D721Med (cell line): ENCODE measurements around the gene SGMS2.
"Not testable (repeated sequence)": the region's sequence is repeated elsewhere in the genome, so short reads cannot be mapped to it uniquely, and the experiment has no call there.

Source experiments
- DNase-seq: peaks from one replicate; pipeline ENCODE4 v3.0.0; 2011; ENCODE audit warnings: low spot score; ENCODE audit not compliant: insufficient read length
- FAIRE-seq: peaks from 2 replicates; lab custom pipeline; 2011; peaks lifted over from hg19 to GRCh38; lab: Jason Lieb, UNC
- TF ChIP-seq, protein P1 (sequence below): IDR thresholded peaks from 2 replicates; pipeline ENCODE4 v1.5.1; 2012; ENCODE audit warnings: mild to moderate bottlenecking, control low read depth; ENCODE audit not compliant: insufficient read depth; ENCODE audit errors: missing control alignments

SGMS2 gene

DNA sequence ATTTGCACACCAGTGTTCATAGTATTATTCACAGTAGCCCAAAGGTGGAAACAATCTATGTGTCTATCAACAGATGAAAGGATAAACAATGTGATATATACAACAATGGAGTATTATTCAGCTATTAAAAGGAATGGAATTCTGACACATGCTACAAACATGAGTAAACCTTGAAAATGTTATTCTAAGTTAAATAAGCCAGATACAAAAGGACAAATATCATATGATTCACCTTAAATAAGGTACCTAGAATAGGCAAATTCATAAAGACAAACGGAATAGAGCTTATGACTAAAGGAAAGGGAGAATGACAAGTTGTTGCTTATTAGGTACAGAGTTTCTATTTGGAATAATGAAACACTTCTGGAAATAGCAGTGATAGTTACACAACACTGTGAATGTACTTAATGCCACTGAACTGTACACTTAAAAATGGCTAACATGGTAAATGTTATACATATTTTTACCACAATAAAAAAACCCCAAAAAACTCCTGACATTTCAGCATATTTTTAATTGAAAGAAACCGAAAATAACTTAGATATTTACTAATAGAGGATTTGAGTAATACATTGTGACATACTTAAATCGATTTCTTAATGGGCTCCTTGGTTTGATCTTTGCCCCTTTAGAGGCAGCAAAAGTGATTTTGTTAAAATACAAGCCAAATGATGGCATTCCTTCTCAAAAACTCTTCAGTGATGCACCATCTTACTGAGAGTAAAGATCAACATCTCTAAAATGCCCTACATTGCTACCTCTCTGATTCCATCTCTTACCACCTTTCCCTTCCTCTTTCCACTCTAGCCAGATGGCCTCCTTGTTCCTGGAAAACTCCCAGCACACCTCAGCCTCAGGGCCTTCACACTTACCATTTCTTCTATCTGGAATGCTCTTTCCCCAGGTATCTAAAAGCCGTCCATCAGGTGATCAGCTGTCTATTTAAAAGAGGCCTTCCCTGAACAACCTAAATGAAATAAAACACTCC is 98.0 kb downstream of the SGMS2 start:
- TF ChIP-seq, protein P1, sequence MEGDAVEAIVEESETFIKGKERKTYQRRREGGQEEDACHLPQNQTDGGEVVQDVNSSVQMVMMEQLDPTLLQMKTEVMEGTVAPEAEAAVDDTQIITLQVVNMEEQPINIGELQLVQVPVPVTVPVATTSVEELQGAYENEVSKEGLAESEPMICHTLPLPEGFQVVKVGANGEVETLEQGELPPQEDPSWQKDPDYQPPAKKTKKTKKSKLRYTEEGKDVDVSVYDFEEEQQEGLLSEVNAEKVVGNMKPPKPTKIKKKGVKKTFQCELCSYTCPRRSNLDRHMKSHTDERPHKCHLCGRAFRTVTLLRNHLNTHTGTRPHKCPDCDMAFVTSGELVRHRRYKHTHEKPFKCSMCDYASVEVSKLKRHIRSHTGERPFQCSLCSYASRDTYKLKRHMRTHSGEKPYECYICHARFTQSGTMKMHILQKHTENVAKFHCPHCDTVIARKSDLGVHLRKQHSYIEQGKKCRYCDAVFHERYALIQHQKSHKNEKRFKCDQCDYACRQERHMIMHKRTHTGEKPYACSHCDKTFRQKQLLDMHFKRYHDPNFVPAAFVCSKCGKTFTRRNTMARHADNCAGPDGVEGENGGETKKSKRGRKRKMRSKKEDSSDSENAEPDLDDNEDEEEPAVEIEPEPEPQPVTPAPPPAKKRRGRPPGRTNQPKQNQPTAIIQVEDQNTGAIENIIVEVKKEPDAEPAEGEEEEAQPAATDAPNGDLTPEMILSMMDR, result no peak
- no peak for FAIRE-seq
- no peak for DNase-seq

- not testable (repeated sequence) for FAIRE-seq, DNase-seq
Measured at GRCh38 chr4:107925713-107926112, 101.0 kb downstream of the SGMS2 start.

- DNase-seq, FAIRE-seq: not testable (repeated sequence)
Measured at GRCh38 chr4:107926875-107927274, 102.1 kb downstream of the SGMS2 start.

DNA sequence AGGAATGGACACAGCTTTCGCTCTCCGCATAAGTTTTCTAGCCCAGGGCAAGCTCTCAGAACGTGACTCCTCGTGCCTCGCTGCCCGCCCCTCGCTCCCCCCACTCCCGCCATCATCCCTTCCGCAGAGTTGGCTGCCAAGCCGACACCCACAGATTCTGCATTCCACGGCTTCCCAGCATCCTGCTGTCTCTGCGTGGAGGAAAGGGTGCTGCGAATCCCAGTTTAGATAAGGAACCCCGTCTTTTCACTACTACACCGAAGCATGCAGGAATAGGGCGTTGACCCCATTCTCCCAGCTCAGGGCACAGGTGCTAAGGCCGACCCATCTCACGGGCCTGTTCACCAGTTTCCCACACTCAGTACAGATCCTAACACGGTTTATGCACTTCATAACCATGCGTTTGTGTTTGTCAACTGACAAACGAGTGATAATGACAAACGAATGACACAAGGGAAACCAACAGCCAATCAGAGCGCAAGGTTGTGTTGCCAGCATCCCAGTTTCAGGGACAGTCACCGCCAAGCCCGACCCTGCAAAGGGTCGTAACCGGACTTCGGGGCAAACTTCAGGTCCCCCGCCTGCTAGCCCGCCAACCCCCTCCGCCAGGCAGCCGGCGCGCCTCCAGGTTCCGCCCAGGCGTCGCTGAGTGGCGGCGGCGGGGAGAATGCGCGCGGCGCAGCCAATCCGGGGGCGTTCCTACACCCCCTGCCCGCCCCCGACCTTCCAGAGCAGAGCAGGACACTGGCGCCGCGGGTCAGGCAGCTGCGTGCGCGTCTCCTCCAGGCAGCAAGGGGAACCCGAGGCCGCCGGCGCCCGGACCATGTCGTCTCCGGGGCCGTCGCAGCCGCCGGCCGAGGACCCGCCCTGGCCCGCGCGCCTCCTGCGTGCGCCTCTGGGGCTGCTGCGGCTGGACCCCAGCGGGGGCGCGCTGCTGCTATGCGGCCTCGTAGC is 106.4 kb downstream of the SGMS2 start, which contains the start of gene CYP2U1:
Gene CYP2U1, plus strand, starts transcription at position 729 of the 954 bp plus-strand sequence. Its CDS starts 95 bp downstream, at position 824.
- peak; percentile 76 for DNase-seq
- no peak for FAIRE-seq
- TF ChIP-seq, protein P1, result no peak

DNA sequence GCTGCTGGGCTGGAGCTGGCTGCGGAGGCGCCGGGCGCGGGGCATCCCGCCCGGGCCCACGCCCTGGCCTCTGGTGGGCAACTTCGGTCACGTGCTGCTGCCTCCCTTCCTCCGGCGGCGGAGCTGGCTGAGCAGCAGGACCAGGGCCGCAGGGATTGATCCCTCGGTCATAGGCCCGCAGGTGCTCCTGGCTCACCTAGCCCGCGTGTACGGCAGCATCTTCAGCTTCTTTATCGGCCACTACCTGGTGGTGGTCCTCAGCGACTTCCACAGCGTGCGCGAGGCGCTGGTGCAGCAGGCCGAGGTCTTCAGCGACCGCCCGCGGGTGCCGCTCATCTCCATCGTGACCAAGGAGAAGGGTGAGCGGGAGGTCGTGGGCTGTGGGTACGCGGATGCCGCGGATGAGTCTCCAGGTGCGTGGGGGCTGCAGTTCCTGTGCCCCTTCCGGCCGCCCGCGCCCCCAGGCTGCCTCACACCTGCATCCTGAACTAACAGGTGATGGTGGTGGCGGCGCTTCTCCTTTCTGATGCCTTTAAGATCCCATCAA is 107.1 kb downstream of the SGMS2 start:
- FAIRE-seq, result no peak
- DNase-seq, result no peak
- TF ChIP-seq, protein P1, result no peak

DNA sequence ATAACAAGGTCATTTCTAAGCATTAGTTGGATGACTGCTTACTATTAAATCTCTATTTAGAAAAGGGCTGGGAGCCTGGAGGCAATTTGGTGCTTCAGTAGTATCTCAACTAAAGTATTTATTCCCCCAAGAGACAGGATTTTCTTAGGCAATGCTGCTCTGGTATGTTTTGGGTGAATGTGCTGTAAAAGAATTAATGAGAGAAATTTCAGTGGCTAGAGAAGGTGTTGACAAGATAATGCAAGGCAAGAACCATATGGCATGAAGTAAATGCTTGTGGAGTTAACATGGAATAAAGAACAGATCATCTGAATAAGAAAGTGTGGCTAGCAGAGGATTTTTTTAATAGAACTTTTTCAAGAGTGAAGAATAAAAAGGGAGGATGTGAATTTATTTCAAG is 110.5 kb downstream of the SGMS2 start:
- DNase-seq, result no peak
- TF ChIP-seq, protein P1, result no peak
- no peak for FAIRE-seq

DNA sequence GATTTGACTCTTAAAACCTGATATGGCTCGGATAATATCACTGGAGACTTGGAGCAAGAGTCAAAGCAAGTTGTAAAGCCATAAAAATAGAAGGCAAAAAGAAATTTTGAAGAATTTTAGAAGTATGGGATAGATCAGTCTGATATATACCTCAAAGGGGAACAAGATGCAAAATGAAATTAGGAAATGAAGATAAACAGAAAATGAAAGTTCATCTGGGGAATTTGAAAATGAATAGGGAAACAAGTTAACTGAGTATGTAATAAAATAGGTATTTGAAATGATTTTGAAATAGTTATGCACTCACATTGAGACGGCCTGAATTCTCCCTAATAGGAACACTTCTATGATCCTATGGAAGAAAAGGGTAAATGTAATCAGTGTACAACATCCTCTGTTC is 112.3 kb downstream of the SGMS2 start:
- no peak for DNase-seq
- FAIRE-seq, result no peak
- TF ChIP-seq, protein P1, result no peak
